HCT116 (cell line): ENCODE measurements around the gene CORT. TPM values are rescaled to one million over a fixed set of nuclear protein-coding genes. Genes with fewer than 3 reads are reported as not detected.
"Not testable (repeated sequence)": the region's sequence is repeated elsewhere in the genome, so short reads cannot be mapped to it uniquely, and the experiment has no call there.

Experiments
- ATAC-seq: fragments of 200-7000 bp; cut with Tn5 transposase; 2 replicates; pipeline ENCODE4 v1.9.1; 2020; ENCODE audit warnings: mild to moderate bottlenecking, moderate library complexity
- BruUV-seq: library from RNA; stranded (reverse); fragments of 400-500 nt; replicated peaks from 2 replicates; lab custom pipeline; 2021; lab: Mats Ljungman, UMichigan
- CTCF ChIA-PET: fragments of 300-600 bp; sonication (Branson Sonifier 250); formaldehyde crosslinking; loops from one replicate; lab custom pipeline; 2021; ENCODE audit warnings: antibody characterized with exemption; lab: Charles Lee
- POLR2A ChIA-PET: fragments of 300-600, 350-600 bp; sonication (Branson Sonifier 250); formaldehyde crosslinking; loops from one replicate; lab custom pipeline; 2021; ENCODE audit warnings: antibody characterized with exemption; lab: Charles Lee
- RAD21 ChIA-PET, 2 experiments: fragments of 300-600 bp; sonication (Branson Sonifier 250); formaldehyde crosslinking; loops; one replicate each; lab custom pipeline; 2023; ENCODE audit warnings: low total read pairs in 2 of 2; ENCODE audit not compliant: uncharacterized antibody in 2 of 2, unreplicated experiment in 2 of 2, low non-redundant PET in 1 of 2; lab: Charles Lee
- DNase-seq: peaks from one replicate; pipeline ENCODE4 v3.0.0-alpha.2; 2010; ENCODE audit warnings: low read depth, low spot score
- H2AFZ ChIP-seq: fragments of 200-600 bp; shearing (Covaris generic), sonication (generic); 2 replicates; pipeline ENCODE4 v1.6.1; 2017; ENCODE audit warnings: low read depth, mixed run types, mixed read lengths, antibody characterized with exemption, low read length; ENCODE audit not compliant: poor library complexity, severe bottlenecking
- H3K27ac ChIP-seq: 2 replicates; pipeline ENCODE4 v1.5.1; 2012; ENCODE audit warnings: low read depth, low read length
- H3K27me3 ChIP-seq: fragments of 200-600 bp; sonication (generic); 2 replicates; pipeline ENCODE4 v1.6.1; 2016; ENCODE audit warnings: mixed run types, low read length, mixed read lengths; ENCODE audit not compliant: insufficient read depth
- H3K36me3 ChIP-seq, 2 experiments: fragments of 200-500 bp in 1 of 2; fragments of 200-600 bp in 1 of 2; sonication (Bioruptor generic) in 1 of 2; sonication (generic) in 1 of 2; 2 replicates each; pipeline versions ENCODE4 v1.5.1 to v1.6.1; 2014 to 2016; ENCODE audit warnings: low read length in 2 of 2, inconsistent platforms in 1 of 2, mixed read lengths in 1 of 2, mixed run types in 1 of 2; ENCODE audit not compliant: insufficient read depth in 2 of 2, control insufficient read depth in 1 of 2
- H3K4me1 ChIP-seq, 2 experiments: fragments of 200-600 bp in 1 of 2; sonication (generic) in 1 of 2; 2 replicates each; pipeline versions ENCODE4 v1.5.1 to v1.6.1; 2012 to 2017; ENCODE audit warnings: low read length in 2 of 2, inconsistent platforms in 1 of 2, mild to moderate bottlenecking in 1 of 2, mixed read lengths in 1 of 2, mixed run types in 1 of 2, moderate library complexity in 1 of 2; ENCODE audit not compliant: insufficient read depth in 2 of 2, control insufficient read depth in 1 of 2
- H3K4me2 ChIP-seq: fragments of 200-600 bp; sonication (generic); 2 replicates; pipeline ENCODE4 v1.6.1; 2017; ENCODE audit warnings: mixed run types, low read length, mixed read lengths
- H3K4me3 ChIP-seq, 2 experiments: fragments of 200-600 bp in 1 of 2; sonication (generic) in 1 of 2; replicated peaks in 1 of 2; 2 replicates each; pipeline ENCODE4 v1.5.1; 2011 to 2016; ENCODE audit warnings: low read length in 2 of 2, control low read depth in 1 of 2, low read depth in 1 of 2, mild to moderate bottlenecking in 1 of 2, mixed read lengths in 1 of 2, mixed run types in 1 of 2
- H3K79me2 ChIP-seq: fragments of 200-600 bp; sonication (generic); 2 replicates; pipeline ENCODE4 v1.6.1; 2017; ENCODE audit warnings: mild to moderate bottlenecking, mixed run types, low read length, moderate library complexity, mixed read lengths; ENCODE audit not compliant: insufficient read depth
- H3K9ac ChIP-seq: fragments of 200-600 bp; sonication (generic); 2 replicates; pipeline ENCODE4 v1.6.1; 2016; ENCODE audit warnings: low read length, mixed read lengths
- H3K9me2 ChIP-seq: fragments of 200-600 bp; sonication (generic), shearing (Covaris generic); 2 replicates; pipeline ENCODE4 v1.6.1; 2017; ENCODE audit warnings: mixed run types, mild to moderate bottlenecking, moderate library complexity; ENCODE audit not compliant: insufficient read depth
- H3K9me3 ChIP-seq, 2 experiments: fragments of 200-500 bp in 1 of 2; fragments of 200-600 bp in 1 of 2; sonication (Bioruptor generic) in 1 of 2; sonication (generic) in 1 of 2; 2 replicates each; pipeline ENCODE4 v1.6.1; 2014 to 2017; ENCODE audit warnings: low read length in 2 of 2, mixed read lengths in 2 of 2, inconsistent platforms in 1 of 2, low read depth in 1 of 2, mild to moderate bottlenecking in 1 of 2, mixed run types in 1 of 2, moderate library complexity in 1 of 2; ENCODE audit not compliant: control insufficient read depth in 1 of 2, insufficient read depth in 1 of 2
- H4K20me1 ChIP-seq: fragments of 200-600 bp; sonication (generic), shearing (Covaris generic); 2 replicates; pipeline ENCODE4 v1.6.1; 2017; ENCODE audit warnings: mixed run types, mild to moderate bottlenecking, moderate library complexity; ENCODE audit not compliant: insufficient read depth
- ATF3 ChIP-seq: IDR thresholded peaks from 2 replicates; pipeline ENCODE4 v1.6.1; 2012
- CBX3 ChIP-seq: IDR thresholded peaks from 2 replicates; pipeline ENCODE4 v1.6.1; 2012; ENCODE audit warnings: low read depth
- CEBPB ChIP-seq: IDR thresholded peaks from 2 replicates; pipeline ENCODE4 v1.6.1; 2012; ENCODE audit warnings: low read depth
- EZH2 ChIP-seq: fragments of 200-600 bp; sonication (generic); IDR thresholded peaks from 2 replicates; pipeline ENCODE4 v1.6.1; 2017; ENCODE audit warnings: antibody characterized with exemption, mixed run types
- FOSL1 ChIP-seq: IDR thresholded peaks from 2 replicates; pipeline ENCODE4 v1.6.1; 2012; ENCODE audit warnings: low read depth
- JUND ChIP-seq: IDR thresholded peaks from 2 replicates; pipeline ENCODE4 v1.6.1; 2012
- MAX ChIP-seq: IDR thresholded peaks from 2 replicates; pipeline ENCODE4 v1.6.1; 2012
- POLR2AphosphoS5 ChIP-seq: IDR thresholded peaks from 2 replicates; pipeline ENCODE4 v1.6.1; 2011; ENCODE audit warnings: mild to moderate bottlenecking, low read depth, low read length, moderate library complexity
- RAD21 ChIP-seq: IDR thresholded peaks from 2 replicates; pipeline ENCODE4 v1.6.1; 2012; ENCODE audit warnings: low read depth, mild to moderate bottlenecking
- SIN3A ChIP-seq: IDR thresholded peaks from 2 replicates; pipeline ENCODE4 v1.6.1; 2012; ENCODE audit warnings: low read depth
- TCF7L2 ChIP-seq: IDR thresholded peaks from 2 replicates; pipeline ENCODE4 v1.7.0; 2011; ENCODE audit warnings: borderline replicate concordance, inconsistent platforms; ENCODE audit not compliant: insufficient read depth, insufficient read length; ENCODE audit errors: extremely low read depth
- ZBTB33 ChIP-seq: IDR thresholded peaks from 2 replicates; pipeline ENCODE4 v1.6.1; 2011; ENCODE audit warnings: mild to moderate bottlenecking, low read length, moderate library complexity; ENCODE audit not compliant: insufficient replicate concordance; ENCODE audit errors: extremely low read depth
- ZFX ChIP-seq: fragments of 450-650 bp; IDR thresholded peaks from 2 replicates; pipeline ENCODE4 v1.6.1; 2017
- ZNF274 ChIP-seq: fragments of 200-500 bp; sonication (Bioruptor generic); IDR thresholded peaks from 2 replicates; pipeline ENCODE4 v1.6.1; 2014; ENCODE audit warnings: mild to moderate bottlenecking, low read depth, low read length, inconsistent platforms
- intact Hi-C: fragments of 100-400 bp; cut with micrococcal nuclease; formaldehyde crosslinking; loops from 2 replicates; pipeline ENCODE4 v1.10.0; 2022
- total RNA-seq: library from RNA; stranded (reverse); gene quantifications from one replicate; pipeline ENCODE4 v1.2.1, GENCODE V29; 2021; ENCODE audit not compliant: unreplicated experiment

The CORT gene
- total RNA-seq, 1 experiment from 2014 or later: 0.84 TPM

GRCh38 chr1:10424651-10425050 lies 25.2 kb upstream of the CORT start:
- no TSS peak for BruUV-seq

GRCh38 chr1:10425826-10426534 lies 23.9 kb upstream of the CORT start:
- POLR2A ChIA-PET, BruUV-seq, H3K9me3 ChIP-seq, H2AFZ ChIP-seq, H4K20me1 ChIP-seq, H3K9ac ChIP-seq, H3K27ac ChIP-seq, ATAC-seq, RAD21 ChIA-PET, H3K9me2 ChIP-seq, DNase-seq, H3K4me2 ChIP-seq, H3K79me2 ChIP-seq, H3K36me3 ChIP-seq, H3K4me3 ChIP-seq, H3K27me3 ChIP-seq: not testable (repeated sequence)
- intact Hi-C loops: loop anchor here (5.0 kb wide), 2 partner anchors 549 to 799 kb away; no protein-coding TSS in a partner anchor
- peaks cover 2 to 13% of the 10 kb centered on the region in 2 experiments; a peak in 3 of 4 replicates for H3K4me1 ChIP-seq
- CTCF ChIA-PET: interaction anchor here (1.9 kb wide), 1 partner anchor 49 kb away, joined by 3 read pairs; no protein-coding TSS in a partner anchor

More at GRCh38 chr1:10424651-10425050, 25.2 kb upstream of the CORT start:
- DNase-seq (no peak), ATAC-seq (no peak)
- TF ChIP-seq EZH2 (no peak), MAX (no peak), ZBTB33 (no peak), ATF3 (no peak), CEBPB (no peak), FOSL1 (no peak), TCF7L2 (no peak), CBX3 (no peak), JUND (no peak), POLR2AphosphoS5 (no peak), SIN3A (no peak), ZFX (no peak), ZNF274 (no peak), RAD21 (no peak)
- Histone ChIP-seq H2AFZ (no peak overlapping the region), H3K4me2 (no peak overlapping the region), H3K4me1 (peaks cover 0 to 1% of the 10 kb centered on the region in 2 experiments; a peak in 3 of 4 replicates), H3K9me3 (no peaks in the 10 kb centered on the region), H4K20me1 (no peaks in the 10 kb centered on the region), H3K4me3 (no peak overlapping the region), H3K79me2 (no peaks in the 10 kb centered on the region), H3K9ac (no peak overlapping the region), H3K27ac (no peak overlapping the region), H3K9me2 (no peaks in the 10 kb centered on the region), H3K27me3 (no peaks in the 10 kb centered on the region), H3K36me3 (peaks cover under 1 to 2% of the 10 kb centered on the region in 2 experiments; a peak in 1 of 4 replicates)
- intact Hi-C loops: loop anchor here (5.0 kb wide), 2 partner anchors 547 to 797 kb away; no protein-coding TSS in a partner anchor
- ChIA-PET RAD21 (no interaction called here), POLR2A (no interaction called here), CTCF (interaction anchor here (1.9 kb wide), 1 partner anchor 47 kb away, joined by 3 read pairs; no protein-coding TSS in a partner anchor)
